Activated CD8-positive, alpha-beta memory T cell treated with anti-CD3 and anti-CD28 coated beads for 1 hour (primary cell): ENCODE data around the gene C1orf226.
"Not testable (repeated sequence)": the region's sequence is repeated elsewhere in the genome, so short reads cannot be mapped to it uniquely, and the experiment has no call there.

Experiments used
- DNase-seq, 2 donors: peaks; one replicate each; pipeline ENCODE4 v3.0.0-alpha.2; 2020; ENCODE audit warnings: low read depth in 1 of 2; ENCODE audit errors: extremely low read depth in 1 of 2

C1orf226 gene

GRCh38 chr1:162404550-162405160 is 23.1 kb downstream of the C1orf226 start:
- DNase-seq = no peak

GRCh38 chr1:162405800-162406199 is 24.3 kb downstream of the C1orf226 start:
- no peak for DNase-seq

DNA sequence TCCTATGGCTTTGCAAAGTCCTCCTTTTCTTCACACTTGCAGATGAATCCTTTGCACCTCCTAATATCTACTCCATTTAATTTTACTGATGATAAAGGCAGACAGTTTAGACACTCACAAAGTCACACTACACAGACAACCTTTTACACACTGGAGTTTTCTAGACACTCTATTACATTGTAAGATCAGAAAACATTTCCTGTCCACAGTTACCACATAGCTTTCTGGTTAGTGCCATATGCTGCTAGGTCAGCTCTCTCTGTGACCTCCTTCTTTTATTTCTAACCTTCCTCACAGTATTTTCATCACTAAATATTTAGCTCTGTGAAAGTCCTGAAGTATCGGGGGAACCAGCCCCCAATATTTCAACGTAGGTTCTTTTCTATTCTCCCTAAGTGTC is 25.3 kb downstream of the C1orf226 start:
- no peak for DNase-seq

GRCh38 chr1:162407539-162407938 is 26.0 kb downstream of the C1orf226 start:
- no peak for DNase-seq

GRCh38 chr1:162412002-162412401 is 30.5 kb downstream of the C1orf226 start, which contains the start of gene SH2D1B:
TSS of gene SH2D1B (minus strand) at chr1:162412136. CDS start at chr1:162412016, 120 bp downstream.
- DNase-seq = no peak

GRCh38 chr1:162416215-162416614 is 34.7 kb downstream of the C1orf226 start:
- no peak for DNase-seq

DNA sequence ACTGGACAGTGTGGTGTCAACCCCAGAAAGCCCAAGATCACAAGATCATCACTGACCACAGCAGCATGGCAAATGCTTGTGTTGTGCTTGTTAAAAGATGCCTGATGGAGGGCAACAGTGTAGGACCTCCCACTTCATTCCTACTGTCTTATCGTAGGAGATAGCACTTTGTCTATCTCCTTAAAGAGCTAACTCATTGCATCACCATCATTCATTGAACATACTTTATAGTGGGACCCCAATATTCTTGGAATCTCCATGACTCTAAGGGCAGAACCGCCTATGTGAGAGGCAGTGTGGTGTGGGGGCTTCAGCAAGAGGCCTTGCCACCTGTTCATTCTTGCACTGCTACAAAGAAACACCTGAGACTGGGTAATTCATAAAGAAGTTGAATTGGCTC is 35.4 kb downstream of the C1orf226 start:
- DNase-seq = no peak

DNA sequence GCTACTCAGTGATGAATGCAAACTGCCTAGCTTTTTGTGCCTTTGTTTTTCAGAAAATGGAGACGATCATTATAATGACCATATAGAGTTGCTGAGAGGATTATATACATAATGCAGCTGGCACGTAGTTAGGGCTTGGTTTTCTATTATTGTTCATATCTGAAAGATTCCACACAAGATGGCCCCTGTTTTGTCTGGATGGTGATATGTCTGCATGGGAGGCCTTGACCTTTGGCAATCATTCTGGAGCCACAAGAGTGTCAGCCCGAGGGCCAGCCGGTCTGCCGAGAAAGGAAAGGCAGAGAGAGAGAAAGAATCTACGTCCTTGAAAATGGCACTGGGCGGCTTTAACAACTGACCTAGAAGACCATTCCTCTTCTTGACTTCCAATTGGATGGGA is 36.1 kb downstream of the C1orf226 start:
- DNase-seq = no peak

GRCh38 chr1:162418584-162418983 is 37.1 kb downstream of the C1orf226 start:
- not testable (repeated sequence) for DNase-seq

GRCh38 chr1:162419450-162419931 is 38.0 kb downstream of the C1orf226 start:
- not testable (repeated sequence) for DNase-seq

GRCh38 chr1:162420120-162420519 is 38.6 kb downstream of the C1orf226 start:
- no peak for DNase-seq

DNA sequence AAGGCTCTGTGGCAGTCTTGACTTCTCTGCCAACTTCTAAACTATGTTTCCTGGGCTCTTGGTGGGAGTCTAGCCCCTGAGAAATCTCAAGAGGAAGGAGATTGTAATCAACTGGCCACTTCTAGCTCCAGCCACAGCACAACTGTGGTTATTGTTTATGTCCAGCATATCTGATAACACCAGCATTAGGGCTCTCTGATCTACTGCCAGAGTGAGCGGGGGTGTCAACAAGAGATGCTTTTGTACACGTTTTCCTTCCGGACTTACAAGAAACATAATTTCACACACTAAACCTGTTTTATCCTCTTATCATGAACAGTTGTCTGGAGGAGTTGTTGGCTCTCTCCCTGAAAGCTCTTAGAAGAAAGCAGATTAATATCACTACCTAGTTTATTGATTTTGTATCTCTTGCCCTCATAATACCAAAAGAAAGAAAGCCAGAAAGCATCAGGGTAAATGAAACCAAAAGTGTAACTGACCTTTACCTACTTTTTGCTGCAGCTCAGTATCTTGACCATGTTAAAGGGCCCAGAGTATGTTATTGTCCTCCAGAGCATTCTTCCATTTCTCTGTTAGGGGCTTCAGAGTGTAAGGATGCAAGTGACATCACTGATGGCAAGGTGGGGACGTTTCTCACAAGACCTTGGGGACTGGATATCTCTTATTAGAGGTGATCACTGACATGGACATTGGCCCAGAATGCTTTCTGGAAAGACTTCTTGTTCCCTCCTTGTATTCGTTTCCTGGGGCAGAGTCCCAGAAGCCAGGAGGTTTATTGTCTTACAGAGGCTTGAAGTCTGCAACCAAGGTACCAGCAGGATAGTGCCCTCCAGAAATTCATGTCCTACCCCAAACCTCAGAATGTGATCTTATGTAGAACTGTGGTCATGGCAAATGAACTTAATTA is 40.0 kb downstream of the C1orf226 start:
- no peak for DNase-seq

GRCh38 chr1:162422662-162423375 is 41.3 kb downstream of the C1orf226 start:
- DNase-seq = no peak

DNA sequence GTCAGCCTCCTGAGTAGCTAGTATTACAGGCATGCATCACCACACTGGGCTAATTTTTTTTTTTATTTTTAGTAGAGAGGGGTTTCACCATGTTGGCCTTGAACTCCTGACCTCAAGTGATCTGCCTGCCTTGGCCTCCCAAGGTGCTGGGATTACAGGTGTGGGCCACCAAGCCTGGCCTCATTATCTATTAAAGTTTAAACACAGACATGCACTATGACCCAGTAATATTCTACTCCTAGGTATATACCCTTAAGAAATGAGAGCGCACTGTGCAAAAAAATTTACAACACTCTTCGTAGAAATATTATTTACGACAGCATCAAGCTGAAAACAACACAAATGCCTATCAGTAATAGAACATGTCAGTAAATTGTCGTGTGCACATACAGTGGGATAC is 49.1 kb downstream of the C1orf226 start:
- DNase-seq = no peak

DNA sequence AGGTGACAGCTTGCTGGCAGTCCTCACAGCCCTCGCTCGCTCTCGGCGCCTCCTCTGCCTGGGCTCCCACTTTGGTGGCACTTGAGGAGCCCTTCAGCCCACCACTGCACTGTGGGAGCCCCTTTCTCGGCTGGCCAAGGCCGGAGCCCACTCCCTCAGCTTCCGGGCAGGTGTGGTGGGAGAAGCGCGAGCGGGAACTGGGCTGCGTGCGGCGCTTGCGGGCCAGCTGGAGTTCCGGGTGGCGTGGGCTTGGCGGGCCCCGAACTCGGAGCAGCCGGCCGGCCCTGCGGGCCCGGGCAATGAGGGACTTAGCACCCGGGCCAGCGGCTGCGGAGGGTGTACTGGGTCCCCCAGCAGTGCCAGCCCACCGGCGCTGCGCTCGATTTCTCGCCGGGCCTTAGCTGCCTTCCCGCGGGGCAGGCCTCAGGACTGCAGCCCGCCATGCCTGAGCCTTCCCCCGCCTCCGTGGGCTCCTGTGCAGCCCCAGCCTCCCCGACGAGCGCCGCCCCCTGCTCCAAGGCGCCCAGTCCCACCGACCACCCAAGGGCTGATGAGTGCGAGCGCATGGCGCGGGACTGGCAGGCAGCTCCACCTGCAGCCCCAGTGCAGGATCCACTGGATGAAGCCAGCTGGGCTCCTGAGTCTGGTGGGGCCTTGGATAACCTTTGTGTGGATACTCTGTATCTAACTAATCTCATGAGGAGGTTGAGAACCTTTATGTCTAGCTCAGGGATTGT is 51.6 kb downstream of the C1orf226 start:
- not testable (repeated sequence) for DNase-seq
